Muscle layer of duodenum (tissue), 2 donors: ENCODE results near the gene FBXO31.

ENCODE experiments used
- H3K27ac ChIP-seq: one replicate; pipeline ENCODE4 v1.7.0; 2013; ENCODE audit warnings: mild to moderate bottlenecking, low read length
- H3K27me3 ChIP-seq: one replicate; pipeline ENCODE4 v1.7.0; 2013; ENCODE audit warnings: low read depth, mild to moderate bottlenecking, control low read depth, low read length
- H3K36me3 ChIP-seq, 2 donors: one replicate each; pipeline ENCODE4 v1.7.0; 2013; ENCODE audit warnings: low read length in 2 of 2, control low read depth in 1 of 2, mild to moderate bottlenecking in 1 of 2; ENCODE audit not compliant: insufficient read depth in 2 of 2, control insufficient read depth in 1 of 2
- H3K4me1 ChIP-seq, 2 donors: one replicate each; pipeline ENCODE4 v1.7.0; 2013; ENCODE audit warnings: low read length in 2 of 2, mild to moderate bottlenecking in 2 of 2, control low read depth in 1 of 2, moderate library complexity in 1 of 2; ENCODE audit not compliant: insufficient read depth in 2 of 2, control insufficient read depth in 1 of 2
- H3K4me3 ChIP-seq, 2 donors: one replicate each; pipeline ENCODE4 v1.7.0; 2013; ENCODE audit warnings: low read length in 2 of 2, low read depth in 1 of 2, mild to moderate bottlenecking in 1 of 2
- H3K9me3 ChIP-seq, 2 donors: one replicate each; pipeline ENCODE4 v1.7.0; 2013; ENCODE audit warnings: low read length in 2 of 2, control low read depth in 1 of 2, mild to moderate bottlenecking in 1 of 2; ENCODE audit not compliant: control insufficient read depth in 1 of 2
- donor health status: healthy.

The FBXO31 gene

DNA sequence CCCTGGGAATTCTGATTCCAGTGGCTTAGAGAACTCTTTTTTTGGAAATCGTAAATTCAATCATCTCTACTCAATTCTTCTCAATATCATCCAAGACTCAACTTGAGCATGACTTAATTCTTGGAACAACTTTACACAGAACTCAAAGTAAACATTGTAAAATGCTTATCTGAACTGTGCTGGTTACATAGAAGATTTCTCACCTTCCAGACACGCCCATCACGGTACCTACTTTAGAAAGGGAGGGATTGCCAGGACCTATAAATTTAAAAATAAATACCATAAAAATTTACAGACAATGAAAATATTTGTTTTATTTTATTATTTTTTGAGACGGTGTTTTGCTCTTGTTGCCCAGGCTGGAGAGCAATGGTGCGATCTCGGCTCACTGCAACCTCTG is 35.1 kb upstream of the FBXO31 start:
- no peaks in the 10 kb centered on the region for H3K9me3 ChIP-seq
- no peak overlapping the region for H3K4me3 ChIP-seq
- H3K4me1 ChIP-seq, result no peaks in the 10 kb centered on the region
- no peak overlapping the region for H3K27ac ChIP-seq
- peaks cover 40 to 71% of the 10 kb centered on the region in 2 donors for H3K36me3 ChIP-seq
- H3K27me3 ChIP-seq, result no peaks in the 10 kb centered on the region

GRCh38 chr16:87418216-87418615 is 34.6 kb upstream of the FBXO31 start:
- H3K4me1 ChIP-seq, result no peaks in the 10 kb centered on the region
- no peak overlapping the region for H3K4me3 ChIP-seq
- H3K9me3 ChIP-seq, result no peaks in the 10 kb centered on the region
- peaks cover 40 to 71% of the 10 kb centered on the region in 2 donors for H3K36me3 ChIP-seq
- no peaks in the 10 kb centered on the region for H3K27me3 ChIP-seq
- H3K27ac ChIP-seq, result no peak overlapping the region

DNA sequence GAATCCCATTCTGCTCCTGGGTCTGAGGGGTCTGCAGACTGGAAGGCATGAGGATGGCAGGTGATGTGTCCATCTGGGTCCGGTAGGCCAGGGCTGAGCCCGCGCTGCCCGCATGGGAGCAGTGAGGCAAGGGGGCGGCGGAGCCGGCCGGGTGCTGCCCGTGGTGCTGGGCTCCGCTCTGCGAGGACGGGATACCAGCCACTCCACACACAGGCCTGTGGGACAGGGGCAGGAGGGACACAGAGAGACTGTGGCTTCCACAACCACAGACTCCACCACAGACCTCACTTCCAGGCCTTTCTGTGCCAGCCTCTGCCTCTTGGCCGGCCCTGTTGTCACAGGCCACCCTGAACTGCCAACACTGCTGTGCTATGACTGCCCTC is 33.9 kb upstream of the FBXO31 start:
- Histone ChIP-seq H3K27ac (no peak overlapping the region), H3K9me3 (no peaks in the 10 kb centered on the region), H3K4me1 (no peaks in the 10 kb centered on the region), H3K36me3 (peaks cover 40 to 72% of the 10 kb centered on the region in 2 donors), H3K4me3 (no peak overlapping the region), H3K27me3 (no peaks in the 10 kb centered on the region)

- H3K27me3 ChIP-seq, result no peaks in the 10 kb centered on the region
- no peak overlapping the region for H3K4me3 ChIP-seq
- H3K4me1 ChIP-seq, result no peaks in the 10 kb centered on the region
- no peaks in the 10 kb centered on the region for H3K9me3 ChIP-seq
- H3K36me3 ChIP-seq, result peaks cover 40 to 74% of the 10 kb centered on the region in 2 donors
- no peak overlapping the region for H3K27ac ChIP-seq
These were observed 33.4 kb upstream of the FBXO31 start for GRCh38 chr16:87416826-87417527.

- Histone ChIP-seq H3K27ac (no peak overlapping the region), H3K4me1 (no peaks in the 10 kb centered on the region), H3K9me3 (no peaks in the 10 kb centered on the region), H3K4me3 (no peak overlapping the region), H3K36me3 (peaks cover 38 to 74% of the 10 kb centered on the region in 2 donors), H3K27me3 (no peaks in the 10 kb centered on the region)
These were observed 31.9 kb upstream of the FBXO31 start for GRCh38 chr16:87415441-87415840.

- Histone ChIP-seq H3K9me3 (no peaks in the 10 kb centered on the region), H3K27ac (no peak overlapping the region), H3K4me3 (no peak overlapping the region), H3K27me3 (no peaks in the 10 kb centered on the region), H3K36me3 (peaks cover 41 to 76% of the 10 kb centered on the region in 2 donors), H3K4me1 (no peaks in the 10 kb centered on the region)
These were observed 30.7 kb upstream of the FBXO31 start for GRCh38 chr16:87414251-87414680.

- no peak overlapping the region for H3K27ac ChIP-seq
- no peak overlapping the region for H3K4me3 ChIP-seq
- H3K36me3 ChIP-seq, result peaks cover 37 to 74% of the 10 kb centered on the region in 2 donors
- H3K9me3 ChIP-seq, result no peaks in the 10 kb centered on the region
- H3K4me1 ChIP-seq, result no peaks in the 10 kb centered on the region
- no peaks in the 10 kb centered on the region for H3K27me3 ChIP-seq
These were observed 29.4 kb upstream of the FBXO31 start for GRCh38 chr16:87412996-87413421.

DNA sequence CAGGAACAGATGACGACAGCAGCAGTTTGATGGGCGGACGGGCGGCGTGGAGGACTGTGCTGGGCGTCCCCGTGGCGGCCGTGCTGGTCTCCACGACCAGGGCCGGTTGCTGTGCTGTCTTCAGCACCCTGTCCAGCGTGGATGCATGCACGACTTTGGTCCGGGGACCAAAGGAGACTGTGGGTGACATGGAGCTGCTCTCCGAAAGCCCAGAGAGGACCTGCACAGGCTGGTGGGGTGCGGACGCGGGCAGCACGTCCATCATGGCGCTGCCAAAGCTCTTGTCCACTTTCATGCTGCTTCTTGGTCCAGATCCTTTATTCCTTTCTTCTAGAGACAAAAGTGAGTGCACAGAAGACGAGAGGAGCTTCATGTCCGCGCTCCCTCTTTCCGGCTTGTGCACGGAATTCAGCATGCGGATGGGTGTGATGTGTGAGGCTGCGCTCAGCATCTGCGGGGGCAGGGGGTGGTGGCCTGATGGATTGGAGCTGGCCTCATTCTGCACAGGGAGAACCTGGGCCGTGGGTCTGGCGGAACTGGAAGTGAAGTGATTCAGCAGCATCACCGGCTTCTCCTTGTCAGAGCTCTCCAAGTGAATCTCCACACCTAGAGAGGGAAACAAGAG is 28.9 kb upstream of the FBXO31 start:
- no peak overlapping the region for H3K4me3 ChIP-seq
- H3K9me3 ChIP-seq, result no peaks in the 10 kb centered on the region
- no peaks in the 10 kb centered on the region for H3K4me1 ChIP-seq
- no peak overlapping the region for H3K27ac ChIP-seq
- no peaks in the 10 kb centered on the region for H3K27me3 ChIP-seq
- H3K36me3 ChIP-seq, result peaks cover 36 to 75% of the 10 kb centered on the region in 2 donors

DNA sequence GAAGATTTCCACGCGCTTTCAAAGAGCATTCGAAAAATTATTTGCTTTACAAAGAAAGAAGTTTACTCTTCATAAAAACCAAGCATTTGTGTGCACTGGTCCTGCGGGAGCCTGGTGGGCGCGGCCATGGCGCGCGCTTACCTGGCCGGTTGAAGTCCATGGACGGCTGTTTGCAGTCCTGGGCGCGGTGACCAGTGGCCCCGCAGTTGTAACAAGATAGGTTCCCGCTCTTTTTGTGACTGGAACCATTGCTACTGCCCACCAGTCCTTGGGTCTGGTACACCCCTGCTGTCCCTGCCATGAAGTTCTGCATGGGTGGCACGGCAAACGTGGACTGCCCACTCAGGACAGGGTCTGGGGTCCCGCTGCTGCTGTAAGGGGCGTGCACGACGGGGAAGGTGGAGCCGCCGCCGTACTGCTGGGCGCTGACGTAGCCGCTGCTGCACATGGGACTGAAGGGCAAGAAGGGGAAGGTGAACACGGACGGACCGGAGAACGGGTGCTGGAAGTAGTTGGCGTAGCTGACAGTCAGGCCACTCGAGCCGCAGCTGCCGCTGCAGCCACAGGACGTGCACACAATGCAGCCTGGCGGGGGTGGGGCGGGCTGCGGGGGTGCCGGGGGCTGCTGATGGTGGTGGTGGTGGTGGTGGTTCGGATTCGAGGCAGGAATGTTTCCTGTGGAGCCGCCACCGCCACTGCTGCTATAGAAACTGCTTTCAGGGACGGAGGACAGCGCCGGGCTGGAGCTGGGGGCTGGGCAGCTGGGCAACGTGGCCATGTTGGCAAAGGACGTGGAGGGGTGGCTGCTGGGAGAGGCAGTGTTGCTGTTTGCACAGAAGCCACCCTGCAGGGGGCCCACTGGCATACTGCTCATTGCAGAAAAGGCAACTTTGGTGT is 28.0 kb upstream of the FBXO31 start:
- H3K36me3 ChIP-seq, result peaks cover 33 to 76% of the 10 kb centered on the region in 2 donors
- no peak overlapping the region for H3K27ac ChIP-seq
- H3K4me3 ChIP-seq, result no peak overlapping the region
- no peaks in the 10 kb centered on the region for H3K27me3 ChIP-seq
- no peaks in the 10 kb centered on the region for H3K9me3 ChIP-seq
- no peaks in the 10 kb centered on the region for H3K4me1 ChIP-seq

- H3K27me3 ChIP-seq, result no peaks in the 10 kb centered on the region
- H3K4me3 ChIP-seq, result no peak overlapping the region
- H3K9me3 ChIP-seq, result no peaks in the 10 kb centered on the region
- peaks cover 33 to 75% of the 10 kb centered on the region in 2 donors for H3K36me3 ChIP-seq
- H3K27ac ChIP-seq, result no peak overlapping the region
- H3K4me1 ChIP-seq, result no peaks in the 10 kb centered on the region
These were observed 27.4 kb upstream of the FBXO31 start for GRCh38 chr16:87410968-87411367.

DNA sequence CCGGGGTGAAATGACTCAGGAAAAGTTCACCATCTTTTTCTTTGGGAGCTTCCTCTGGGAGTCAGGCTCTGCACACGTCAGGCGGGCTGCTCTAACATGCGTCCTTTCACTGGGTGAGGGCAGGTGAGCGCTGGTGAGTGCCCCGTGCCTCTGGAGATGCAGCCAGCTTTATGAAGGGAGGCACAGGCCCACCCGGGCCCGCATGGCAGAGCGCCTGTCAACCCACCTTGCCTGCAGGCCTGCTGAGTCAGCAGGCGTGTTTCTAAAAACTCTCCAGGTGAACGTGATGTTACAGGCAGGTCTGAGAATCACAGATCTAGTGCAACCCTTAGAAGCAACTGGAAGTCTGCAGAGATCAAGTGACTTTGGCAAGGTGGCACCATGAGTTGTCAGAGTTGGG is 27.0 kb upstream of the FBXO31 start:
- Histone ChIP-seq H3K27ac (no peak overlapping the region), H3K36me3 (peaks cover 31 to 78% of the 10 kb centered on the region in 2 donors), H3K4me3 (no peak overlapping the region), H3K27me3 (no peaks in the 10 kb centered on the region), H3K4me1 (no peaks in the 10 kb centered on the region), H3K9me3 (no peaks in the 10 kb centered on the region)
